ENCODE results near the gene HHATL.

HHATL gene

DNA sequence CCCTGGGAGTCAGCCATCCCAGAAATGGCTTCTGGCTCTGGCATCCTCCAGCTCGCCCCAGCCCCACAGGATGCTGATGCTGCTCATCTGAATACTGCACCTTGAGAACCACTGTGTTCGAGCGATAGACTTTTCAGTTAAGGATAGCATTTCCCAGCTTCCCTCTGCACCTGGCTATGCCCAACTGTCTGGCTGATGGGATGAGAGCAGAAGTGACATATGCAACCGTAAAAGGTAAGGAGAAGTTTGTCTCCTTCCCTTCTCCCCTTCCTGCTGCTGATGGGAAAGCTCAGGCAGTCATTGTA is 9.7 kb upstream of the HHATL start:
- TF ChIP-seq, protein P1, sequence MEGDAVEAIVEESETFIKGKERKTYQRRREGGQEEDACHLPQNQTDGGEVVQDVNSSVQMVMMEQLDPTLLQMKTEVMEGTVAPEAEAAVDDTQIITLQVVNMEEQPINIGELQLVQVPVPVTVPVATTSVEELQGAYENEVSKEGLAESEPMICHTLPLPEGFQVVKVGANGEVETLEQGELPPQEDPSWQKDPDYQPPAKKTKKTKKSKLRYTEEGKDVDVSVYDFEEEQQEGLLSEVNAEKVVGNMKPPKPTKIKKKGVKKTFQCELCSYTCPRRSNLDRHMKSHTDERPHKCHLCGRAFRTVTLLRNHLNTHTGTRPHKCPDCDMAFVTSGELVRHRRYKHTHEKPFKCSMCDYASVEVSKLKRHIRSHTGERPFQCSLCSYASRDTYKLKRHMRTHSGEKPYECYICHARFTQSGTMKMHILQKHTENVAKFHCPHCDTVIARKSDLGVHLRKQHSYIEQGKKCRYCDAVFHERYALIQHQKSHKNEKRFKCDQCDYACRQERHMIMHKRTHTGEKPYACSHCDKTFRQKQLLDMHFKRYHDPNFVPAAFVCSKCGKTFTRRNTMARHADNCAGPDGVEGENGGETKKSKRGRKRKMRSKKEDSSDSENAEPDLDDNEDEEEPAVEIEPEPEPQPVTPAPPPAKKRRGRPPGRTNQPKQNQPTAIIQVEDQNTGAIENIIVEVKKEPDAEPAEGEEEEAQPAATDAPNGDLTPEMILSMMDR (IDR thresholded peaks at IDR 0.05; ENCODE audit: insufficient read depth, missing control alignments), result no peak
- FAIRE-seq (no peak), DNase-seq (ENCODE audit: insufficient read length, low spot score) (no peak)

DNA sequence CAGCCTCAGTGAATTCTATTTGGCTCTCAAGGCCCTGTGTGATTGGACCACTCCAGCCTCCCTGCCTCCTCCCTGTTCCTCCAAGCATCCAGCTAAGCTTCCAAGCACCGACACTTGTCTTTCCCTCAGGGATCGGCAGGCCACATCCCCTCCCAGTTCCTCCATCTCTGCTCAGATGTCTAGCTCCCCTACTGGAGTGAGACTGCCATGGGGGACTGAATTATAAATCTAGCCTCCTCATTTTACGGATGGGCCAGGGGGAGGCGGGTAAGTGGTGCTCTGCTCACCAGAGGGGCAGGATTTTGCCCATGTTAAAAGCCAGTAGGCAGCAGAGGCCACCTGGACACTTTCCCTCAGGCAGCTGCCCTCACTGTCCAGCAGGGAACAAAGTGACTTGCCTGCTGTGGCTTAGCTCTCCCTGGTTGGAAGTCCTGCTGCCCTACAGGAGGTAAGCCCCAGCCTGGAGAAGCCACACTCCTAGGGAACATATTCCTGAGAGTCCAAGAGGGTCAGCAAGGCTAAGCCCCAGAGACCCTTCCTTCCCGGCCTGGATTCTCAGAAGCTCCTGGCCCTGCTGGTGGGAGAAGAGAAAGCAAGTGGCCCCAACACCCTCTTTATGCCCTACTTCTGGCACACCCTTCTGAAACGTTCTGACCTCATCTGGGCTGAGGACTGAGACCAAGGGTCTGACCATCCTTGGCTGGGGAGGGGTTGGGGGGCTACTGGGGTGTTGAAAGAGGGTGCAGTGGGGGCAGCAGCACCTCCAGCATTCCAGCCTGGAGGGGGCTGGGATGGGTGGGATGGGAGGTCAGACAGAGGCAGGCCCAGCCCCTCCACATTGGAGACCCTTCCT is 9.1 kb upstream of the HHATL start:
- TF ChIP-seq, protein P1 (IDR thresholded peaks at IDR 0.05; ENCODE audit: insufficient read depth, missing control alignments), result no peak
- DNase-seq (ENCODE audit: insufficient read length, low spot score), result no peak
- no peak for FAIRE-seq

DNA sequence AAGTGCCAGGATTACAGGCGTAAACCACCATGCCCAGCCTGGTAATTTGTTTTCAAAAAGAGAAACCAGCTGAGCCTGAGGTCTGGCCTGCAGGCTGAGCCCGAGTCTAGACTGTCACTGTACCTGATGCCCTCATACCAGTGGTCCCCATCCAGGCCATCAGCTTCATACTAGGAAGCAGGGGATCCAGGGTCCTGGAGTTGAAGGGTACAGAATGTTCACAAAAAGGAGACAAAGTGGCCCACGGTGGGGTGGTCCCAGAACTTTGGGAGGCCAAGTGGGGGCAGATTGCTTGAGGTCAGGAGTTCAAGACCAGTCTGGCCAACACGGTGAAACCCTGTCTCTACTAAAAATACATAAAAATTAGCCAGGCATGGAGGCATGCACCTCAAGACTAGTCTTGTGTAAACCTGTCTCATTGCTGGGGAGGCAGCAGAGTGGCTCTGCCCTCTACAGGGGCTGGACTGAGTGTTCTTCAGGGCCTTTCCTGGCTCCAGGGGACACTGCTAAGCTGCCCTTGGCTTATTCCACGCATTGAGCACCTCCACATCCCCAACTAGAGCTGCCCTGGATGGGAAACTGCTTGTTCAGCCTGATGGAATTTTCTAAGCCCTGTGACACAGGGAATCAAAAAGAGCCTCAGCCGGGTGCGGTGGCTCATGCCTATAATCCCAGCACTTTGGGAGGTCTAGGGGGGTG is 7.9 kb upstream of the HHATL start:
- TF ChIP-seq, protein P1 (IDR thresholded peaks at IDR 0.05; ENCODE audit: insufficient read depth, missing control alignments), result no peak
- no peak for FAIRE-seq
- no peak for DNase-seq (ENCODE audit: insufficient read length, low spot score)

DNA sequence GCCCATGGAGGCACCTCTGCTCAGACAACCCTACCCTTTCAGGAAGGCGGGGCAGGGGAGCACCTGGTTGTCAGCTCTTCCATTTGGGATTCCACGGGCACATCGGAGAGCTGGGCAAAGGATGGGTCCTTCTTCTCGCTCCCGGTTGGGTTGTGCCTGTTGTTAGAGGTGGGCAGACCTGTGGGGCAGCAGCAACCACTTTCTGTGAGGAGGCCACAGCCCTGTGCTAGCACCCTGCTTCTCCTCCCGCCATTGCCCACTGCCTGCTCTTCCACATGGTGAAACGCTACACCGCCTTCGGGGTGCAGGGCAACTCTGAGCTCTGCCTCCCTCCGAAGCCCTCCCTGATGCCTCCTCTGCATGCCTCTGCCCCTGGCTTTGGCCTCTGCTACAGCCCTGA is 7.0 kb upstream of the HHATL start:
- TF ChIP-seq, protein P1 (IDR thresholded peaks at IDR 0.05; ENCODE audit: insufficient read depth, missing control alignments), result no peak

DNA sequence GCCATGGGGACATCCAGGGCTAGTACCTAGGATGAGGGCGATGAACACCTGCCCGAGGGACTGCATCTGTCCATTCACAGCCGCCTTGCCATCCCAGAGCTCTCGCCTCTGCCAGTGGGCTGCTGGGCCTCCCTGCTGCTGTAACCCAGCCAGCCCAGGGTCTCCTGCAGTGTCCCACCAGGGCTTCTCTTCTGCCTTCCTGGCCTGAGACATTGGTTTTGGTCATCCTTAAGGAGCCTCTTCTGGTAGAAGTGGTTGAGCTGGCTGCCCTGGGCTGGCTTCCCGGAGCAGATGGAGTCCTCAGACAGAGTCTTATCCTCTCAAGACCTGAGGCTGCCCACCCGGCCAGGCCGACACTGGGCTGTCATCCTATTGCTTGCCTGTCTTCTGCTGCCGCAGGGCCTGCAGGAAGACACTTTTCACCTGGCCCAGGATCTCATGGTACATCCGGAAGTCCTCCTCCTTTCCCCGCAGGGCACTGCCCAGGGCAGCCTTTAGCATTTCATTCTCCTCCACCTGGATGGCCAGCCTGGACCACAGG is 6.1 kb upstream of the HHATL start:
- FAIRE-seq (no peak), DNase-seq (ENCODE audit: insufficient read length, low spot score) (no peak)
- TF ChIP-seq, protein P1 (IDR thresholded peaks at IDR 0.05; ENCODE audit: insufficient read depth, missing control alignments), result no peak

More for the DNA sequence above, 7.0 kb upstream of the HHATL start:
- DNase-seq (ENCODE audit: insufficient read length, low spot score) (no peak), FAIRE-seq (no peak)

DNA sequence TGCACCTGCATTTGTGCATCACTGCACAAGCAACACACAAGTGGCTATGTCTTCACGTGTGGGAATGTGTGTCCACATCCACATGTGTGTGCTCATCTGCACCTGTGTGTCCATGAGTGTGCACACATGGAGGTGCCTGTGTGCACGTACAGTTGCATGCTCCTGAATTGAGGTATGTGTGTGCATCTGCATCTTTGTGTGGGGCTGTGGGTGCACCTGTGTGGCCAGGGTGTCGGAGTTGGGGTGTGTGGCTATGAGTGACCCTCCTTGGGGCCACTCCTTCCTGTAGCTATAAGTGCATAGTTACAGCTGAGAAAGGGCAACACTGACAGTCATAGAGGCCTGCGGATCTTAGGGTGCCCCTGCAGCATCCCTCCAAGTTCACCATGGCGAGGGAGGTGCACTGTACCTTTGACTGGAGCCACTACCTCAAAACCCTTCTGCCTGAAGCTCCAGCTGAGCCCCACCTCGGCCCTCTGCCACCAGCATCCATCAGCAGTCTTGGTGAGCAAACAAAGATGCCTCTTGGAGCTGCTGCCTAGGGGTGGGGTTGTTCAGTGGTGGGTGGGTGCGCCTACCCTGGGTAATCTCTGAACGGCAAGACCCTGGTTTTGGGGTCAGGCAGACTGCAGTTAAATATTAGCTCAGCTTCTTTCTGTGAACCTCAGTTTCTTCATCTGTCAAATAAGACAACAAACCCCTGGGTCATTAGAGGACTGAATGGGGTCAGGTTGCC is 5.2 kb upstream of the HHATL start:
- no peak for DNase-seq (ENCODE audit: insufficient read length, low spot score)
- FAIRE-seq, result no peak
- TF ChIP-seq, protein P1 (IDR thresholded peaks at IDR 0.05; ENCODE audit: insufficient read depth, missing control alignments), result no peak

Measured in D721Med (cell line).